Stimulated activated CD4-positive, alpha-beta T cell treated with anti-CD3 and anti-CD28 coated beads, Interleukin-12 subunit alpha, Interleukin-12 subunit beta, amount 100 ng/mL, for 48 hours (primary cell): ENCODE data around the gene UBE2G2.

Source experiments
- DNase-seq, 3 donors: peaks; one replicate each; pipeline ENCODE4 v3.0.0-alpha.2; 2020; ENCODE audit warnings: low read depth in 2 of 3, low spot score in 1 of 3

Gene UBE2G2

GRCh38 chr21:44766818-44767354, 34.7 kb downstream of the UBE2G2 start:
- DNase-seq, result no peak

- no peak for DNase-seq
Measured at GRCh38 chr21:44766014-44766817, 35.4 kb downstream of the UBE2G2 start.

GRCh38 chr21:44765231-44766013, 36.2 kb downstream of the UBE2G2 start:
- DNase-seq, result no peak

GRCh38 chr21:44764319-44765230, 37.0 kb downstream of the UBE2G2 start:
- no peak for DNase-seq

- no peak for DNase-seq
Measured at GRCh38 chr21:44763451-44764318, 37.9 kb downstream of the UBE2G2 start.

GRCh38 chr21:44763050-44763378, 38.6 kb downstream of the UBE2G2 start:
- no peak for DNase-seq

- no peak for DNase-seq
Measured at GRCh38 chr21:44762221-44763049, 39.2 kb downstream of the UBE2G2 start.

GRCh38 chr21:44761747-44762208, 39.8 kb downstream of the UBE2G2 start:
- DNase-seq, result no peak

GRCh38 chr21:44761011-44761729, 40.5 kb downstream of the UBE2G2 start:
- no peak for DNase-seq

GRCh38 chr21:44760376-44760775, 41.2 kb downstream of the UBE2G2 start:
- DNase-seq, result no peak

- no peak for DNase-seq
Measured at GRCh38 chr21:44759628-44760285, 41.9 kb downstream of the UBE2G2 start.

GRCh38 chr21:44758781-44759627, 42.6 kb downstream of the UBE2G2 start:
- no peak for DNase-seq

GRCh38 chr21:44758141-44758561, 43.5 kb downstream of the UBE2G2 start:
- no peak for DNase-seq

- no peak for DNase-seq
Measured at GRCh38 chr21:44757731-44758130, 43.9 kb downstream of the UBE2G2 start.

- no peak for DNase-seq
Measured at GRCh38 chr21:44756423-44757185, 45.0 kb downstream of the UBE2G2 start.

GRCh38 chr21:44755227-44755626, 46.4 kb downstream of the UBE2G2 start:
- DNase-seq, result peak in 1 of 3 donors; percentile 12
